Stimulated activated naive CD8-positive, alpha-beta T cell treated with anti-CD3 and anti-CD28 coated beads, Interleukin-15, Interleukin-2, amounts not matched to agents 100 ng/mL and 50 ng/mL, for 24 hours (primary cell): ENCODE data around the gene SERPINB13.

Source experiments
- H3K27ac Mint-ChIP-seq: one replicate; pipeline ENCODE4 v1.8.0; 2021; ENCODE audit warnings: mild to moderate bottlenecking, mixed read lengths
- H3K27me3 Mint-ChIP-seq: one replicate; pipeline ENCODE4 v1.8.0; 2021; ENCODE audit warnings: mixed read lengths
- H3K36me3 Mint-ChIP-seq: one replicate; pipeline ENCODE4 v1.8.0; 2021; ENCODE audit warnings: low read depth, mixed read lengths
- H3K4me1 Mint-ChIP-seq: one replicate; pipeline ENCODE4 v1.8.0; 2021; ENCODE audit warnings: low read depth, mixed read lengths
- H3K4me3 Mint-ChIP-seq: one replicate; pipeline ENCODE4 v1.8.0; 2021; ENCODE audit warnings: mild to moderate bottlenecking, mixed read lengths
- H3K9me3 Mint-ChIP-seq: one replicate; pipeline ENCODE4 v1.8.0; 2021; ENCODE audit warnings: mixed read lengths

Gene SERPINB13, protein sequence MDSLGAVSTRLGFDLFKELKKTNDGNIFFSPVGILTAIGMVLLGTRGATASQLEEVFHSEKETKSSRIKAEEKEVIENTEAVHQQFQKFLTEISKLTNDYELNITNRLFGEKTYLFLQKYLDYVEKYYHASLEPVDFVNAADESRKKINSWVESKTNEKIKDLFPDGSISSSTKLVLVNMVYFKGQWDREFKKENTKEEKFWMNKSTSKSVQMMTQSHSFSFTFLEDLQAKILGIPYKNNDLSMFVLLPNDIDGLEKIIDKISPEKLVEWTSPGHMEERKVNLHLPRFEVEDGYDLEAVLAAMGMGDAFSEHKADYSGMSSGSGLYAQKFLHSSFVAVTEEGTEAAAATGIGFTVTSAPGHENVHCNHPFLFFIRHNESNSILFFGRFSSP

DNA sequence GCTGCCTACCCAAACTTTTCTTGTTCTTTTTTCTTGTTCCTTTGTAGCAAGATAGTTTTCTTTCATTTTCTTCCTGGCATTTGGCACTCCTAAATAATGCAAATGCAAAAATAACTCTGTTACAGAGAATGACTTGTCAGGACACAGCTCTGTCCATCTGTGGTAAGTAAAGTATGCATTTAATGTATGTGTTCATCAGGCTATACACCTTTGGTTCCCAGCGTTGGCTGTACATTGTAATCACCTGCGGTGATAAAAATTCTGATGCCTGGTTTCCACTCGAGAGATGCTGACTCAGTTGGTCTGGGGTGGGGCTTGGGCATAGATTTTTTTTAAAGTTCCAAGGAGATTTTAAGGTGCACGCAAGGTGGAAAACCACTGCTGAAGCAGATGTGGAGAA lies at the start of gene SERPINB13:
Gene SERPINB13 (plus strand): TSS at position 378 of the 400 bp plus-strand sequence. CDS start 1,325 bp downstream, outside the sequence.
- Mint-ChIP-seq H3K36me3 (no peaks in the 10 kb centered on the region), H3K4me1 (no peaks in the 10 kb centered on the region), H3K27ac (no peak within 1 kb of the TSS), H3K9me3 (no peaks in the 10 kb centered on the region), H3K27me3 (no peaks in the 10 kb centered on the region), H3K4me3 (no peak within 1 kb of the TSS)

DNA sequence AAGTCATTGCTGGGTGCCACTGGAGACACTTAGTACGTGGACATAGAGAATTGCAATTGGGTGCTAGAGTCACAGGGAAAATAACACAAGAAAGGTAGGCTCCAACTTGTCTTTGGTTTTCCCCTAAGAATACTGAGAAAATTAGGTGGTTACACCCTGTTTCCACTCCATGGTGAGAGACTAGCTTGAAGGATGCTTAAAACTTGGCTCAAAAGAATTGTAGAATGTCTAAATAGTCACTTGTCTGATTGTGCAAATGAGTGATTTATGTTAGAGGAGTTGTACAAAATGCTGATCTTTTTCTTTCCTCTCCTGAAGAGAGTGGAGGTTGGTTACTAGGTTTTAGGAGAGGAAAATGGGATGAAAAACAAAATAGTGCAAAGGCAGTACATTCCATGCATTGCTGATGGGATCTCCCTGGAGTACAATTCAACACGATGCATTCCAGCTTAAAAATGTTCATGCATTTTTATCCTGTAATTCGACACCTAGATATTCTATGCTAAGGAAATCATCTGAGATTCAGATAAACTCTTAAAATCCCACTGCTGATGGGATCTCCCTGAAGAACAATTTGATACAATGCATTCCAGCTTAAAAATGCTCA lies 47.1 kb upstream of the SERPINB13 start:
- no peaks in the 10 kb centered on the region for H3K9me3 Mint-ChIP-seq
- no peaks in the 10 kb centered on the region for H3K36me3 Mint-ChIP-seq
- no peak overlapping the region for H3K27ac Mint-ChIP-seq
- H3K4me3 Mint-ChIP-seq: no peak overlapping the region
- H3K4me1 Mint-ChIP-seq: no peaks in the 10 kb centered on the region
- peaks cover 20% of the 10 kb centered on the region for H3K27me3 Mint-ChIP-seq

DNA sequence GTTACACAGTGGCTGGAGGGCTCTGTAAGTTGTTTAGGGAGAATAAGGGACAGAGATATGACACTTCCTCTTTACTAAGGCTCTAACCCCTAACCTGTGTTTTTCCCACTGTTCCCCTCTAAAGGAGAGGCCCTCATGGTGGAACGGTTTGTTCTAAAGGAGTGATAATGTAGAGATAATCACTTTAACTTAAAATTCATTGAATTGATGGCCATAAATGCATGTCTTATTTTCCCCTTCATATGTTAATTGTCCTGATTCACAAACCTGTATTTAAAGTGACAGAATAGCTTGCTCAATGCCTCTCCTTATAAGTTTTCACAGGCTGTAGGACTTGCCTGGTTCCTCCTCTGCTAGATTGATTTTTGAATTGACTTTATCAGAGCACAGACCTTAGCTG lies 45.1 kb upstream of the SERPINB13 start, which contains the start of gene SERPINB12:
Gene SERPINB12 (plus strand): TSS at position 301 of the 400 bp plus-strand sequence. CDS start 13,791 bp downstream, outside the sequence.
- H3K27me3 Mint-ChIP-seq: peaks cover 27% of the 10 kb centered on the region
- no peaks in the 10 kb centered on the region for H3K4me1 Mint-ChIP-seq
- H3K36me3 Mint-ChIP-seq: no peaks in the 10 kb centered on the region
- H3K27ac Mint-ChIP-seq: no peak within 1 kb of the TSS
- H3K9me3 Mint-ChIP-seq: no peaks in the 10 kb centered on the region
- no peak within 1 kb of the TSS for H3K4me3 Mint-ChIP-seq

DNA sequence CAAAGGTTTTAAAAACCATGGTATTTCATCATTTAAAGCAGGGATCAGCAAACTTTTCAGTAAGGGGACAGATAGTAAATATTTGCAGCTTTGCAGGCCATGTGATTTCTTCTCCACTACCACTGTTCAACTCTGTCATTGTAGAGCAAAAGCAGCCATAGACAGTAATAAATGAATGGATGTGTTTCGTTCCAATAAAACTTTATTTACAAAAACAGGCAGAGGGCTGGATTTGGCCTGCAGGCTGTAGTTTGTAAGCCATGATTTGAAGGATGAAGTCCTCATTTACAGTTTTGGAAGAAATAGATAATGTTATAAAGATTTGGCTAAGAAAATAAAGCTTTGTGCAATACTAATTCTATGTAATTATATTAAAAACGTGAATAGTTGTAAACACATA lies 43.1 kb upstream of the SERPINB13 start:
- Mint-ChIP-seq H3K4me1 (no peaks in the 10 kb centered on the region), H3K4me3 (no peak overlapping the region), H3K27me3 (peaks cover 29% of the 10 kb centered on the region), H3K9me3 (no peaks in the 10 kb centered on the region), H3K36me3 (no peaks in the 10 kb centered on the region), H3K27ac (no peak overlapping the region)

DNA sequence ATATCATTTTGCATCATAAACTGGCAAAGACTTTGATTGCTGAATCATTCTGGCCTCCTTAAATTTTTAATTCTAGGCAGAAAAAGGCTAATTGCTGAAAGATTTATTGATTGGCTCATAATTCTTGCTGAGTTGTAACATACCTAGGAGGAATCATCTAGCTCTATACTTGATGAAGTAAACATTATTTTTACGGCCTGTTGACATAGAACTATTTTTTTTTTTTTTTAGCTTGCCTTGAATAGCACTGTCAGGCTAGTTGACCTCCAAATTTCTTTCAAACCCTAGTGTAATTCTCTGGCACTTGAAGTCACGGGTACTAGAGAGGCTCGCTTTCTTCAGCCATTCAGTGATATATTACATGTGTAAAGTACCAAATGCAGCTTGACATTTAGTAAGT lies 42.1 kb upstream of the SERPINB13 start:
- no peaks in the 10 kb centered on the region for H3K9me3 Mint-ChIP-seq
- no peak overlapping the region for H3K4me3 Mint-ChIP-seq
- peaks cover 26% of the 10 kb centered on the region for H3K27me3 Mint-ChIP-seq
- no peaks in the 10 kb centered on the region for H3K36me3 Mint-ChIP-seq
- H3K27ac Mint-ChIP-seq: no peak overlapping the region
- H3K4me1 Mint-ChIP-seq: no peaks in the 10 kb centered on the region

DNA sequence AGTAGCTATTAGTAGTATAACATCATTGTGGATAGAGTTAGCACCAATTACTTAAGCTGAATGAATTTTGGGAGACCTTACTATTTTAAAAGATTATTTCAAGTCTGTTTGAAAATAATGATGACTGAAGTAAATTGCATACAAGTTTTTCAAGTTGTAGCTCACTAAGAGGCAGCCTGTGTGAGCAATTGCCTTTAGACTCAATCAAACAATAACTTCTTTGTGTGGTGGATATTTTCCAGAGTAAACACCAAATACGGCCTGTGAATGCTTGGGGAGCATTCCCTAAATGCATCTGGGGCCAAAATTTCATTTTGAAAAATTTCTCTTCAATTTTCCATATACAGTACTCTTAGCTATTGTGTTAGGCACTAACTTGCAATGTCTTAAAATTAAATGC lies 37.1 kb upstream of the SERPINB13 start:
- H3K4me1 Mint-ChIP-seq: no peaks in the 10 kb centered on the region
- H3K27me3 Mint-ChIP-seq: peaks cover 16% of the 10 kb centered on the region
- no peaks in the 10 kb centered on the region for H3K36me3 Mint-ChIP-seq
- no peak overlapping the region for H3K27ac Mint-ChIP-seq
- no peak overlapping the region for H3K4me3 Mint-ChIP-seq
- no peaks in the 10 kb centered on the region for H3K9me3 Mint-ChIP-seq

DNA sequence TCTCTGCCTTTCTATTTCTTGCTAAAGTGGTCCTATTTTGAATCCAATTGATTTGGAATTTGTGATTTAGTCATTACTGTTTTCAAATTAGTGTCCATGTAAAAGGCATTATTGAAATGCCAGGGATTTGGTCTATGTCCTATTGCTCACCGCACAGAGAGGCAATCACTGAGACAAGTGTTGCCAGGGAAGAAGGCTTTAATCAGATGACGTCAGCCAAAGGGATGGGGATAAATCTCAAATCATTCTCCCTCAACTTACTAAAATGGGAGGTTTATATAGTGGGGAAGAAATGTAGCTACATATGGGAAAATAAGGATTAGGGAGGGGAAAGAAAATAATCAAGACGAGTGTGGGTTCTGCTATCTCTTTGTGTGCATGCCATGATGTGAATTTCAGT lies 35.4 kb upstream of the SERPINB13 start:
- Mint-ChIP-seq H3K9me3 (no peaks in the 10 kb centered on the region), H3K4me3 (no peak overlapping the region), H3K36me3 (no peaks in the 10 kb centered on the region), H3K27me3 (peaks cover 9% of the 10 kb centered on the region), H3K4me1 (no peaks in the 10 kb centered on the region), H3K27ac (no peak overlapping the region)

DNA sequence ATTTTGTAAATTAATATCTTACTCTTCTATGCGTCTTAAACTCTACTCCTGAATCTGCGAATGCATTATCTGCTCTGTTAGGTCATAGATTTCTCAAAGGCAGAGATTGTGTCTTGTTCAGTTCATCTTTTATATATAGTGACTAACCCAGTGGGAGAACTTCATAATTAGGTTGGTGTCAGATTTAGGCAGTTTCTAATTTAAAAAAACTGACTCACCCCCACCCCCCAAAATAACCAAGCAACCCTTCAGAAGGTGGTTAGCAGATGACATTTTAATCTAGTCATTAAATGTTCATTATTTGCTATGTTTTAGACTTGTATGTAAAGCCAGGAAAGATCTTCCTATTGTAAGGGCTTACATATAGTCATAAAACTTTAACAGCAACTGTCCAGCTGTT lies 34.6 kb upstream of the SERPINB13 start:
- Mint-ChIP-seq H3K4me1 (no peaks in the 10 kb centered on the region), H3K27ac (no peak overlapping the region), H3K4me3 (no peak overlapping the region), H3K36me3 (no peaks in the 10 kb centered on the region), H3K27me3 (peaks cover 9% of the 10 kb centered on the region), H3K9me3 (no peaks in the 10 kb centered on the region)

DNA sequence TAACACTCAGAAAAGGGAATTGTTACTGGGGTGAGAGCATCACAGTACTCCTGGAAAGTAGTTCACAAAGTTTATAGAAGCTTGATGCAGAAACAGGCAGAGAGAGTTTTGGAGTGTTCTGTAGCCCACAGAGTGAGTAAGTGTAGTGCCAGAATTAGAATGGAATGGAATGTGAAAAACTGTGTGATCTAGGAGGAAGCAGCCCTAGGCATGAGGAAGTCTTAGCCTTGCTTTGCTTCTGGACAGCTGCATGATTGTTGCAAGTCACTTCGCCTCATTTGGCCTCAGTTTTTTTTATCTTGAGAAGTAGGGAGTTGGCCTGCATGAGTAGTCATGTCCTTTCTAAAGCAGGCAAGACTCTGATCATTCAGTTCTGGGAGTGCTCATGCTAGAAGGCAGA lies 34.1 kb upstream of the SERPINB13 start:
- Mint-ChIP-seq H3K4me3 (no peak overlapping the region), H3K9me3 (no peaks in the 10 kb centered on the region), H3K27me3 (peaks cover 5% of the 10 kb centered on the region), H3K27ac (no peak overlapping the region), H3K36me3 (no peaks in the 10 kb centered on the region), H3K4me1 (no peaks in the 10 kb centered on the region)

DNA sequence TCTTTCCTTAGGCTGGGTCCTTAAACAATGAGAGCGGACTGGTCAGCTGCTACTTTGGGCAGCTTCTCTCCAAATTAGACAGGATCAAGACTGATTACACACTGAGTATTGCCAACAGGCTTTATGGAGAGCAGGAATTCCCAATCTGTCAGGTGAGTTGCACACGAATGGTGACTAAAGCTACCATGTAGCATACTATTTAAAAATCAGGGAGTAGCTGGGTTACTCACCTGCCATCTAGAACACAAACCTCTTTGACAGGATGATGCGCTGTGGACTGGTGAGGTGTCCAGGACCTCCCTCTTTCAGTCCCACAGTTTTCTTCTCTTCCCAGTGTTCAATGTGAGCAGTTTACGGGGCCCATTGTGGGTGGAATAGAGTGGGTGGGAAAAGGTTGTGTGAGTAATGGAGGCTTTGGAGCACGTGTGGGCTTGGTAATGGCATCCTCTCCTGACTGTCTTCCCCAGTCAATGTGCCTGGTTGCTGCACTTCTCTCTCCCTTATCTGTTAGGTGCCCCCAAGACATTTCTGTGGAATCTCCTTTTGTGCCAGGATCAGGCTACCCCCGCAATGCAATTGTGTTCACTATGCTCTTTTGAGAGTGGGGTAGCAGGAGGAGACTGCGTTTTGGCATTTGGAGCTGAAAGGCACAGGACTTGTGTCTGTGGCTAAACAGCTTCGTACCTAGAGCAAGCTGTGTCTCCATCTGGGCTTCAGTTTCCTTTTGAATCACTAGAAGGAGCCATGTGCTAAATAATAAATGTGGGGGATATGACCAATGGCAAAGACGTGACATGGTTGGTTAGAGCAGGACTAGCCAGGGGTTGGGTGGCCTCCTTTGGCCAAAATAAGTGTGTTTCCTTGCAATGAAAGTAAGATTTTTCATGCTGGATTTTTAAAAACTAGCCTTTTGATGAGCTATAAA lies 27.3 kb upstream of the SERPINB13 start:
- H3K9me3 Mint-ChIP-seq: no peaks in the 10 kb centered on the region
- H3K4me1 Mint-ChIP-seq: no peaks in the 10 kb centered on the region
- no peaks in the 10 kb centered on the region for H3K36me3 Mint-ChIP-seq
- no peak overlapping the region for H3K27ac Mint-ChIP-seq
- H3K27me3 Mint-ChIP-seq: no peaks in the 10 kb centered on the region
- no peak overlapping the region for H3K4me3 Mint-ChIP-seq

DNA sequence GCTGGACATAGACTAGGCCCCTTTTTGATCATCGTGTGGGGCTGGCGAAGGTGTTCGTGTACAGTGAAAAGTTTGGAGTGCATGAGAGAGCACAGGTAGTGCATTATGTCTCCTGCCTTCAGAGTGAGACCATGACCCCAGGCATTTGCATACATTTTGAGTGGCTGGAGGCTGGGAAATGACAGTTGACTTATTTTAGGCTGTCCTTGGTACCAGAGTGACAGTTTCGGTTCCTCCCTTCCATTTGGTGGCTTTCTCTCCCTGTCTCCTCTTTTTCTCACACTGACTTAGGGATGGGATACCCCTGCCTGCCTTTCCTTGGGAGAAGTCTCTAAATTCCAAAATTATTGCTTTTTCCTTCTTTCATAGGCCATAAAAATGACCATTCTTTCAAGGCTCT lies 24.9 kb upstream of the SERPINB13 start:
- Mint-ChIP-seq H3K27ac (no peak overlapping the region), H3K4me3 (no peak overlapping the region), H3K4me1 (no peaks in the 10 kb centered on the region), H3K36me3 (no peaks in the 10 kb centered on the region), H3K27me3 (no peaks in the 10 kb centered on the region), H3K9me3 (no peaks in the 10 kb centered on the region)

DNA sequence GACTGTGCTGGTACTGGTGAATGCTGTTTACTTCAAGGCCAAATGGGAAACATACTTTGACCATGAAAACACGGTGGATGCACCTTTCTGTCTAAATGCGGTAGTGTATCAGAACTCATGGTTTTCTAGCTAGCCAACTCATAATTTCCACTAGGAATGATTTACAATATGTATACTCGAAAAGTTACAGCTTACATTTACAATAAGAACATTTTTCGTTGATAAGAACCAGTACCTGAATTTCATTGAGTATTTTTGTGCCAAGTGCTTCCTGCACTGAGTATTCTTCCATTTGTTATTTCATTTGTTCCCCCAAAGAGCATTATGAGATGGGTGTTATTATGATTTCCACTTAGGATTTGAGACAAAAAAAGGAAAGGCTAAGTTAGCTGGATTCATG lies 23.1 kb upstream of the SERPINB13 start:
- no peaks in the 10 kb centered on the region for H3K9me3 Mint-ChIP-seq
- no peaks in the 10 kb centered on the region for H3K4me1 Mint-ChIP-seq
- H3K27ac Mint-ChIP-seq: no peak overlapping the region
- H3K36me3 Mint-ChIP-seq: no peaks in the 10 kb centered on the region
- no peak overlapping the region for H3K4me3 Mint-ChIP-seq
- H3K27me3 Mint-ChIP-seq: no peaks in the 10 kb centered on the region

DNA sequence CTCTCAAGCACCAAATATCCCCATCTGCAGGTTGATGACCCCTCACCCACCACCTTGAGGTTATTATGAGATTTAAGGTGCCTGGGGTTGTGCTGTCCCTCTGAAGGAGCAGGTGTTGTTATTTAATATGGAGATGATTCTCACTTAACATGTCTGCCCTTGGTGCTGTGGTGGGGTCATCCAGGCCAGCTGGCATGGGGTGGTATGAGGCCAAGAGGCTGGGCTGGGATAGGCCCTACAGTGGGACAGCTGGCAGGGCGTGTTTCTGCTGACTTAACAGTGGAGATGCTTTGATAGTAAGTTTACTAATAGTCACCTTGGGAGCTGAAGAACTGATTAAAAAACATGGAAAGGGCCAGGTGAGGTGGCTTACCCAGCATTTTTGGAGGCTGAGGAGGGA lies 22.6 kb upstream of the SERPINB13 start:
- Mint-ChIP-seq H3K4me1 (no peaks in the 10 kb centered on the region), H3K27ac (no peak overlapping the region), H3K4me3 (no peak overlapping the region), H3K27me3 (no peaks in the 10 kb centered on the region), H3K9me3 (no peaks in the 10 kb centered on the region), H3K36me3 (no peaks in the 10 kb centered on the region)

DNA sequence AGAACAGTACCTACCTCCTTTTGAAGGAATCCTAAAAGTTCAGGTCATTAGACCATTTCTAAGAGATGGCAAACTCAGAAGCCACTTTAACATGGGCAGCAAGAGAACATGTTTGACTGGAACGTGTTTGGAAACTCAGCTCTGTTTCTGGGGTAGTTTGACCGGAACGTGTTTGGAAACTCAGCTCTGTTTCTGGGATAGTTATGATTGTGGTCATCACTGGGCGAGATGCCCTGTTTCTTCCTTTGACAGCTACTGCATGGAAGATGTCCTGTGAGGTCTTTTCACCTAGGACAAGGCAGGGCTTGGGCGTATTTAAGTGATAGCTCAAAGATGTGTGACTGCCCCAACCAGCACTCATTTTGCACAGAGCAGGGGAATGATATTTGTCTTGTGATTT lies 19.9 kb upstream of the SERPINB13 start:
- H3K9me3 Mint-ChIP-seq: no peaks in the 10 kb centered on the region
- H3K36me3 Mint-ChIP-seq: no peaks in the 10 kb centered on the region
- H3K27ac Mint-ChIP-seq: no peak overlapping the region
- peaks cover 8% of the 10 kb centered on the region for H3K27me3 Mint-ChIP-seq
- no peak overlapping the region for H3K4me3 Mint-ChIP-seq
- no peaks in the 10 kb centered on the region for H3K4me1 Mint-ChIP-seq

DNA sequence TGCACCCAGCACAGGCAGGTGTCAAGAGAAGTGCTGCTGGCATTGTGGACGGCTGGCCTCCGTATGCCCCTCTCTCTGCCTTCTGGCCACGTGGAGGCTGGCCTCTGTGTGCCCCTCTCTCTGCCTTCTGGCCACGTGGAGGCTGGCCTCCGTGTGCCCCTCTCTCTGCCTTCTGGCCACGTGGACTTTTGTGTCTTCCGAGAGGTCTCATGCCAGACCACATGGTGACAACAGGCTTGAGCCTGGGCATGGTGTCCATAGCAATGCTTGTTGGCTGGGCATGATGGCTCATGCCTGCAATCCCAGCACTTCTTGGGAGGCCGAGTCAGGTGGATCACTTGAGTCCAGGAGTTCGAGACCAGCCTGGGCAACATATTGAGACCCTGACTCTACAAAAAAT lies 19.3 kb upstream of the SERPINB13 start:
- H3K9me3 Mint-ChIP-seq: no peaks in the 10 kb centered on the region
- no peaks in the 10 kb centered on the region for H3K4me1 Mint-ChIP-seq
- H3K27ac Mint-ChIP-seq: no peak overlapping the region
- H3K36me3 Mint-ChIP-seq: no peaks in the 10 kb centered on the region
- no peak overlapping the region for H3K4me3 Mint-ChIP-seq
- peaks cover 8% of the 10 kb centered on the region for H3K27me3 Mint-ChIP-seq
